Endometrial microvascular endothelial cells (primary cell): ENCODE measurements around the gene RASGRP3. TPM values are rescaled to one million over a fixed set of nuclear protein-coding genes. Genes with fewer than 3 reads are reported as not detected.

Source experiments
- in situ Hi-C: cut with HindIII; loops from 2 replicates; pipeline ENCODE4 v1.10.0; 2017; ENCODE audit warnings: low sequenced_read_pairs, low pct_unique_long_range_greater_than_20kb; ENCODE audit errors: inconsistent ontology term
- total RNA-seq: library from RNA; depleted of rRNA; stranded (reverse); fragments of >200 nt; gene quantifications from one replicate; pipeline ENCODE4 v1.2.3, GENCODE V29; 2015; ENCODE audit errors: inconsistent ontology term

Gene RASGRP3
- total RNA-seq, 1 donor from 2014 or later, result 50.1 TPM

DNA sequence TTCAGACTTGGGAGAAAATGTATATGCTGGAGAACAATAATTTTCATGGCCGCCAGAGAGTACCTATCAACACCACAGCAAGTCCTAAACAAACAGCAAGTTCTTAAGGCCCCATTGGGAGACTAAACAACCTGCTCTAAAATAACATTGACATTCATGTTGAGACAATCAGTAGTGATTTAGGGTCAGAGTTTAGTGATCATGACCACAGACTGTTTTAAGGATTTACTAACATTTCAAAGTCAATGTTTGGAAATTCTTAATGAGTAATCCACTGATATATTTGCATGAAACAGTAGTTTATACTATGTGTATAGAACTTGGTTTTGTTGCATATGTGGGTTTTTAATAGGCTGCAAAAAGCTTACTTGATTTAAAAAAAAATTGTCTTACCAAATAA is 34.7 kb downstream of the RASGRP3 start:
- in situ Hi-C loops, result no loop called here

DNA sequence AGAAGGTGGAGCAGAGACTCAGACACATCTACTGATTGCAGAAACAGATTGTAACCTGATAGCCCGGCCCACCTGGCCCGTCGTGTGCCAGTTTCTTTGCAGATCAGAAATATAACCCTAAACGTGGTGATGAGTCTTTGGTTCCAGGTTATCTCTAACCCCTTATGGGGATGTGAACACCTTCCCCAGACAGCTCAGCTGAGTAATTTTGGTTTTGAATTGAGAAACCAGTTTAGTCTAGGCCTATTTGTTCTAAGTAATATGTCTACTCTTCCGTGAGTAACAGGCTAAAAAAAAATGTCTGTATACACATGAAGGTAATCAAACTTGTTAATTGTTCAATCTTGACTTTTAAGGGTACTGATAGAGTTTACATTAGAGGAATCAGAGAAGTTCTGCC is 35.7 kb downstream of the RASGRP3 start:
- in situ Hi-C loops, result no loop called here

DNA sequence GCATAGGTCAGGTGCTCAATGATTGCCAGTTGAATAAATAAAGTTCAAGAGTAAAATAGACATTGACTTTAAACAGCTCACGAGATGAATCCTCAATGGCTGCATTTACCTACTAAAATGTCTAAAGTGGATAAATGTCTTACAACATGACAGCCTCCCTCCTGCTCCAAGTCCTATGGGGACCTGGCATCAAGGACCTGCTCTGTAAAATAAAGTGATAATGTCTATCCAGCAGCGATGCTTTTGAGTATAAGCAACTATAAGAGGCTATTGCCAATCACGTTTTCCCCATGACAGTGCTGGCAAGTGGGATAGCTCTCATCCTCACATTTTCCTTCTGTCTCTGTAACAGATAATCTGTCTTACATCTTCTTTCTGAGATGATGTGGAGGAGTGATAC is 37.0 kb downstream of the RASGRP3 start:
- in situ Hi-C loops, result no loop called here

DNA sequence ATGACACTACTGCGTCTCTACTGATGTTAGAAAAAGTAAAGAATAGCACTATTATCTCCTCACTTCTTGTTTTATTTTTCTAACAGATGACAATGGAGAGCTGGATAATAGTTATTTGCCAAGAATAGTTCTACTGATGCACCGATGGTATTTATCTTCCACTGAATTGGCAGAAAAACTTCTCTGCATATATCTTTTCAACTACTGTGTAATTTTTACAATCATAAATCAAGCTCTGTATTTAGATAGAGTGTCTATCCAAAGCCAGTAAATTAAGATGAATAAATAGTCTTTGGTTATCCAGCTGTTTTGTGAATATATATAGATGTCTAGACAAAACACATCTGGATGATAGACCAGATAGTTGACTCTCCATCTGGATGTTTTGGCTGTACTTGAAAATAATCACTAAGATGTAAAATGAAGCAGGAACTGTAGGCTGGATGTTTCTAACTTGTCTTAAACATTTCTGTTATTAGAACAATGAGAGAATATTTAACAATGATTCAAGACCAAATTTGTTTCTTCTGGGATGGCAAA is 40.1 kb downstream of the RASGRP3 start:
- in situ Hi-C loops, result no loop called here

DNA sequence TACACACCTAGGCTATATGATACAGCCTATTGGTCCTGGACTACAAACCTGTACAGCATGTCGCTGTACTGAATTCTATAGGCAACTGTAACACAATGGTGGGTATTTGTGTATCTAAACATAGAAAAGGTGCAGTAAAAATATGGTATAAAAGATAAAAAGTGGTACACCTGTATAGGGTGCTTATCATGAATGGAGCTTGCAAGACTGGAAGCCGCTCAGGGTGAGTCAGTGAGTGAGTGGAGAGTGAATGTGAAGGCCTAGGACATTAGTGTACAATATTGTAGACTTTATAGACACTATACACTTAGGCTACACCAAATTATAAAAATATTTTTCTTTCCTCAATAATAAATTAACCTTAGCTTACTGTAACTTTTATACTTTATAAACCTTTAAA is 41.8 kb downstream of the RASGRP3 start:
- in situ Hi-C loops, result no loop called here

DNA sequence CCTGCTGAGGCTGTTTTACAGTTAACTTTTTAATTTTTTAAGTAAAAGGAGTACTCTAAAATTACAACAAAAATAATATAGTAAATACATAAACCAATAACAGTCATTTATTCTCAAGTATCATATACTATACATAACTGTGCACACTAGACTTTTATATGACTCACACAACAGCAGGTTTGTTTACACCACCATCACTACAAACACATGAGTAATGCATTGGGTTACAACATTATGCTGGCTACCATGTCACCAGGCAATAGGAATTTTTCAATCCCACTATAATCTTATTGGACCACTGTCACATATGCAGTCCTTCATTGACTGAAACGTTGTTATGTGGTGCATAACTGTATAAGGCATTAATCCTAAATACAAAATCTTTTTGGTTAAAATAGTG is 42.5 kb downstream of the RASGRP3 start:
- in situ Hi-C loops, result no loop called here

DNA sequence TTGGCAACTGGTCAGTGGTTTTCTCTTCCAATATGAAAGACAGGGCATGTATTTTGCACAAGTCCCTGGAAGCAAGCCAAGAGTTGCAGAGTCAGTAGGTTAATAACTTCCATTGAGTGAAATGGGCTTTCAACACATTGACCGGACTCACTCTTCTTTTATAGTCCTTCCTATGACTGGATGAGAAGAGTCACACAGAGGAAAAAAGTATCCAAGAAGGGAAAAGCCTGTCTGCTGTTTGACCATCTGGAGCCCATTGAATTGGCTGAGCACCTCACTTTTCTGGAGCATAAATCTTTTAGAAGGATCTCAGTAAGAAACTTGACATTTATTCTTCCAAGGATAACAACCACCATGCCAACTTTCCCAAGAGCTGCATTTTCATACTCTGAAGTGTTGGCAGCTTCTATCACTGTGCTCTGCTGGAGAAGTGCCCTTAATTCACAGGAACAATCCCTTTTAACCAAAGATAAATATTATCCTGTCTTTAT is 45.4 kb downstream of the RASGRP3 start:
- in situ Hi-C loops, result no loop called here

DNA sequence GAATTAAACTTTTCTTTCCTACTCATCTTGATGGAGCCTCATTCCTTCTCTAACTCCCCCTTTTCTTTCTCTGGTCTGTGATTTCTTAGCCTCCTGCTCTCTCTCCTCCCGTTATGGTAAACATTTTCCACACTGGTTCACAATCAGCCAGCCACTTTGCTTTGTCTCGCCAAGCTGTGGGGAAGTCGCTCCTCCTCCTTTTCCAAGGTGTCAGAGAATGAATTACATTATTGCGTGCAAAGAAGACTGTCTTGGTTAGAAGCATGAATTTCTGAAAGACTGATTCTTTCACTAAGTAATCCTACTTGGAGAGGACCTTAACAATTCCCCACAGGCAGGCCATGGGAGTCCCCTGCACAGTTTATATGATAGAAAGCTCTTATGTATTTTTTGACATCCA is 46.1 kb downstream of the RASGRP3 start:
- in situ Hi-C loops, result no loop called here

DNA sequence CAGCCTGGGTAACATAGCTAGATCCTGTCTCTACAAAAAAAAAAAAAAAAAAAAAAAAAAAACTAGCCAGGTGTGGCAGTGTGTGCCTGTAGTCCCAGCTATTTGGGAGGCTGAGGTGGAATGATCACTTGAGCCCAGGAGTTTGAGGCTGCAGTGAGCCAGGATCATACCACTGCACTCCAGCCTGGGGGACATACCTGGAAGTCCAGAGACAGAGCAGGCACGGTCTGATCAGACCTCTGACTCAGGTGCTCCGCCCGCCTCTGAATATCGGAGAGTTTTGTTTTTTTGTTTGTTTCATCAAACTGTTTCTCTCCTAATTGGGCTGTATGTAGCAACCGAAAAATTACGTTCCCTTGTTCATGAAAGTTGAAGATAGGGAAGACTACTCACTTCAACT is 49.2 kb downstream of the RASGRP3 start:
- in situ Hi-C loops, result no loop called here

DNA sequence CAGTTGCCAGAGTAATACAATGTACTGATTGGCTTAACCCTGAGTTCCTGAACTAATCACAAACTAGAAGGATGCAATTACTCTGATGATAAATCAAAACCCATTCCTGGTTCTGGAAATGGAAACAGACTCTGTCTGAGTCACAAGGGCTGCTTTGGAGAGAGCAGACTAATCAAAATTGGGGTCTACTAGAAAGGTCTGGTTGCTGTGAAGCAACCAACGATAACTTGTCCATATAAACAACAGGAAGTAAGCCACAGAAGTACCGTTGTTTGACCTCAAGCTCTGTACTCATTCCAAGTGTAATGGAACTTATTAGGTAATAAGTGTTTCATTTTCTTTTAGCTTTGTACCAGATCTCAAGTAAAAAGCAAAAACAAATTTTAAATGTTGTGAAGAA is 49.7 kb downstream of the RASGRP3 start:
- in situ Hi-C loops, result no loop called here

DNA sequence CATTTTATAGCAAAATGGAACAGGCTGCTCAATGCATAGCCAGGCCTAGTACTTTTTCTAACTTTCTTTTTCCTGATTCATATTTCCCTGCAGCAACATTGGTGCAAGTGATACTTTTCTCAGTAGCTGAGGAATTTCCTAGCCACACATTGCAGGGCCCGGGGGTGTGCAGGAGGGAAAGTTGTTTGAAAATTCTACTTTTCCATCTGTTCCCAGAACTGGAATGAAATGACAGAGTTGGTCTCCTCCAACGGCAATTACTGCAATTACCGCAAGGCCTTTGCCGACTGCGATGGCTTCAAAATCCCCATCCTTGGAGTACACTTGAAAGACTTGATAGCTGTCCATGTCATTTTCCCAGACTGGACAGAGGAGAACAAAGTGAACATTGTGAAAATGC is 50.5 kb downstream of the RASGRP3 start:
- in situ Hi-C loops, result no loop called here

DNA sequence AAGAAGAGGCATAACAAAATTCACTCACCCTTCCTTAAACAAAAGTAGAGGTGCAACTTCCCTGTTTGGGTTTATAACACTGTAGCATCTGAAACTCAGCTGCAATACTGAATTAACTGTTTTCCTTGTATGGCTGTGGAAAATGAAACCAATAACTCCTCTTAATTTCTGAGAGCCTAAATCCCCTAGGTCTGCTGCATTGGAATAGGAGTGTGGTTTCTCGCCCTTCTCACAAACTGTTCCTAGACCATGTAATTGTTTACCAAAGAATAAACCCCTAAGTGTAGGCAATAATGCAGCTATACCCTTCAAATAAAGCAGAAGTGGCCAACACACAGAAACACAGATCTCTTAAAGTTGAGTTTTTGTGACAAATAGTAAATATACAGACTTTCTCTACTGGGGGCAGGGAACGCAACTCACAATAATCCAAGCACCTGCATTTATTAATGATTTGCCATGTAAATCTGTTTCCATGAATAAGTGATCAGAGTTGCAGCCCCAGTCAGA is 52.0 kb downstream of the RASGRP3 start:
- in situ Hi-C loops, result no loop called here

DNA sequence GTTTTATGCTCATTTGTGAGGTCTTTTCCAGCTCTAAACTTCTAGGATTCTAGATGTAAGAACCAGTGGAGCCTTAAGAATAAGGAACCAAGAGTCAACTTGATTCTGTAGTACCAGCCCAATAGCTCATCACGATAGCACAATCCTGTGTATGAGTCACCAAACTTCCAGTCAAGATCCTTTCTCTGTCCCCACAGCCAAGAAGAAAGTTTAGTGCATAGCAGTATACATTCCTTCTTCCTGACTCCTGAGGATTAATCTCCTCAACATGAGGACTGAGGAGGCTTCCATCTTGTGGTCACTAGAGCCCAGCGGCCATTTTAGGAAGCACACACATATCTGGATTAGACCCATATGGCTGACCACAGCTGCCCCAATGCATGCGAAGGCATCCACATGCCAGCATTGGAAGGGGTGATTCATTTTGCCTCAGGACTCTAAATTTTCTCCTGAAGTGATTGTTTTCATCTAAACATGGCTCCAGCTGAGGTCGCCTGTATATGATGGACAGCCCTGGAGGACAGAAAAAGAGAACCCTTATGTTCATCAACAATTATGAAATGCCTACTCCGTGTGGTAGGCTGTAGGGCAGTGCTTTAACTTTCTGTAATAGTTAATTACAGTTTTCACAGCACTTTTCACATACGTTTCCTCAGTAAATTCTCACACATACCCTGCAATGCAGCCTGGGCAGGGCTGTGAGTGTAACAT is 53.5 kb downstream of the RASGRP3 start:
- in situ Hi-C loops, result no loop called here

DNA sequence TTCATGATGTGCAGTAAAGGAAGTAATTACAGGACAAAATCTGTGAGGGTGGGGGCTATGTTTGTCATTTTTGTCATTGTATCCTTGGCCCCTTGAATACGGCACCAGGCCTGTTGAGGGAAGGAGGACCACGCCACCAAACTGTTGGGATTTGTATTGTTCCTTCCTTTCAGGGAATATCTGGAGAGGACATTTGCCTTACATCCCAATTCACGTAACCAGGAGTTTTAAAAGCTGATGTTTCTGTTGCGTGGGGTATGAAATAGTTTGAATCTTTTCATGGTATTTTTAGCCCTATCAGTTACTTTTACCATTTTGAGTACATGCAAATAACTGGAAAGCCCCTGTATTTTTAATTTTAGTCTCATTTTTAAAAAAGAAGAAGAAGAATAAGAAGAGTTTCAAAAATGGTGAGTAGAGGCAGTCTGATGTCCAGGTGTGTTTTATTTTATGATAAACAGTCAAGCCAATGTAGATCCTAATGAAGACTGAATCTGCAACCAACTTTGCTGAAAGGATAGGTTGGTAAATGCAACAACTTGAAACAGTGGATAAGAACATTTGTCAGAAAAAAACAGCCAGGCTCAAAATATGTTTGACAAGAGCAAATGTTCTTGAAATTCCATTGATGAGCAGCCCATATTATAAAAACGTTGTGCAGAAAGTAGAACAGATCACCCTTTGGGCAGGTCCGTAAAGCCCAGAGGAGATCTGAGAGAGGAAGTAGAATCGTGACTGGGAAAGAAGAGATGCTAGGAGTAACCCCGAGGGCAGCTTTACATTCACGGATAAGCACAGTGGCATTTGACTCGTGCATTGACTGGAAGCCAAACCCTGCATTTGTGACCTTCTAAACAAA is 54.5 kb downstream of the RASGRP3 start:
- in situ Hi-C loops, result no loop called here

DNA sequence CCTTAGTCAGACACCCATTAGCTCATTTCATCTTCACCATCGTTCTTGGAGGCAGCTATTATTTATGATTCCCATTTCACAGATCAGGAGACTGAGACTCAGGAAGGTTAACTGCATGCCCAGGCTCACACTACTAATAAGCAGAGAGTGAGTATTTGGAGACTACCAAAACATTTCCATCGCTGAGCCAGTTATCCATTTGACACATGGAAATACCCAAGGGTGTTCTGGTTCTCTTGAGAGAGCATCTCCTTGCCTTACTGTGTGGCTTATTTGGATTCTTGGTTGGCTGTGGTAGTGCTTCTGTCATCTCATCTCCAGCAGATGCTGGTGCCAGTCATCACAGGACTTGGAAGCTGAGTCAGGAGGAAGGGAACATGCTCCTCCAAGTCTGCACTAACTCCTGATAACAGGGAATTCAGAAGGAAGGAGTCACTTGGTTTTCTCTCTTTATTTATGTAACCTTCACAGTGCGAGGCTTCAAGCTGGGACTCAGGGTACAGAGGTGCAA is 55.2 kb downstream of the RASGRP3 start:
- in situ Hi-C loops, result no loop called here

DNA sequence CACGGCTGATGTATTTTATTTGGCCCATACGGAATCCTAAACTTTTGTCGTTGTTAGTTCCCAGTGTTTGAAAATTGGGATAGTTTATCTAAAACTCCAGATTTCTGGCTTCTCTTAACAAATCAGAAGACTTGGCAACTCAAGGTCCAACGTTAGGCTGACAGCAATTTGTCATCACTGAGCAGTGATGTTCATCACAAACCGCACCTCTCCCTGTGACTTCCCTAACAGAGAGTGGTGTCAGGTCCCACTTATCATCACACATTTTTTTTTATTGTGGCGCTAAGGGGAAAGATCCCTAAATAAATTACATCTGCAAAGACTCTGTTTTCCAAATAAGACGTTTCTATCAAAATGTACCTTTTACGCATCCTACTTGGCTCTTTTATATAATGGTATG is 55.7 kb downstream of the RASGRP3 start:
- in situ Hi-C loops, result no loop called here

DNA sequence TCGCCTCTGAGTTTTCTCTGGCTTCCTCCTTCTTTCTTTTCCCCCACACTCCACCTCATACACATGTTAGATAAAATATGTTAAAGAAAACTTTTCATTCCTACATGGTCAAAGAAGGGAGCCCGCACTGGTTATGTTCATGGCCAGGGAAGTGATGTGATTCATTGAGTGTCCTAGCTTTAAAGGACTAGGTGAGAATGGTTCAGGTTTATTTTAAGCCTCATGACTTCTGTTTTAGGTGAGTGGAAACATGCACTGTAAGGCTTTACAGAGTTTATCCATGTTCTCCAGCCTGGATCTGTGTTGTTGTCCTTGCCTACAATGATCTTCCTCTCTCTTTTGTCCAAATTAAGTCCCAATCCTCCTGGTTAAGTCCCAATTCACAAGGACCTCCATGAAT is 56.5 kb downstream of the RASGRP3 start:
- in situ Hi-C loops, result no loop called here

DNA sequence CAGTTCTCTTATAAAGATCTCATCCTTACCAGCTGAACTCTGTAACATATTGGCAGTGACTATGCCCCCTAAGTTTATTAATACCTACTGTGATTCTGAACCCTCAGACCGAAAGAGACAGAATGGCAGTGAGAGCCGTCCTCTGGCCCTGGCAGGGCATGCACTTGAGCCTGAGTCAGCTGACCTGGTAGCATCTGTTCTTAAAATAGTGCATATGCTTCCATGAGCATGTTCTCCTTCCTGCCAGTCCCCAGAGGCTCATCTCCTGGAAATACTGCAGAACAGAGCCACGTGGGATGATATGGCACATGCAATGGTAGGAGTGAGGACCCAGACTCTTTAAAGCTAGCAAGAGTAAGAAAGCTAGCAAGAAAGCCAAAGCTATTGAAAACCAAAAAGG is 59.0 kb downstream of the RASGRP3 start:
- in situ Hi-C loops, result no loop called here

DNA sequence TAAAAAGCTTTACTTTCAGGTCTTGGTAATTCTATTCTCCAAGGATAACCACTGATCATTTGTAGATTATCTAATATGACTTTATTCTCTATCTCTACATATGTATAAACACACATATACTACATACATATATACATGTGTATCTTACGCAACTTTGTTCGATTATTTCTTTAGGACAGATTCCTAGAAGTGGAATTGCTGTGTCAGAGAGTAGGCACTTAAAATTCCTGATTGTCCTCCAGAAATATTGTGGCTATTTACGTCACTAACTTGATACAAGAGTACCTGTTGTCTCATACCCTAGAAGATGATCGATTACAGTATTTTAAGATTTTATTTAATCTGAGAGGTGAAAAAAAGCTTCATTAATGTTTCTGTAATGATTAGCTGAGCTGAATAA is 64.8 kb downstream of the RASGRP3 start:
- in situ Hi-C loops, result no loop called here

DNA sequence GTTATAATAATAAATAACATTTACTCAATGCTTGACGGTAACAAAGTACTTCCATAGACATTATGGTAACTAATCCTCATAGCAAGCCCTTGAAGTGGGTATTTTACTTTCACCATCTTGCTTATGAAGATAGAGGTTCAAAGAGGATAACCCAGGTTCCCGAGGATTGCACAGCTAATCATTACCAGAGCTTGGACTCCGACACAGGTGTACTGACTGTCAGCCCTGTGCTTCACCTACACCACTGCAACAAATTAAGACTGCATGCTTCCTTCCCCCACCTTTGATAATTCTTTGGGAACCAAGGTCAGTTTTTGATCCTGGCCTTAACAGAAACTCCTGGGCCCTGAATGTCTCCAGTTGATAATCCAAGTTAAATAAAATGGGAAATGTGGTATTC is 73.8 kb downstream of the RASGRP3 start:
- in situ Hi-C loops, result no loop called here
